ENCODE measurements around the gene KCNG1.

The KCNG1 gene

GRCh38 chr20:50957276-50957675, 65.6 kb downstream of the KCNG1 start:
- no peaks in the 10 kb centered on the region for H3K9me3 ChIP-seq (ENCODE audit: low read length)
- peak overlapping the region; percentile 77 to 87 for H3K4me3 ChIP-seq (ENCODE audit: low read depth in 1 of 2, low read length in 2 of 2)
- H3K4me1 ChIP-seq (ENCODE audit: insufficient read depth, low read length): peaks cover 27% of the 10 kb centered on the region
- H3K36me3 ChIP-seq (ENCODE audit: insufficient read depth, low read length): peaks cover 5% of the 10 kb centered on the region
- peak overlapping the region; percentile 96 for H3K9ac ChIP-seq (ENCODE audit: low read length)
- H3K27ac ChIP-seq (ENCODE audit: low read depth, low read length): no peak overlapping the region
- H3K27me3 ChIP-seq (ENCODE audit: control insufficient read depth in 1 of 2, insufficient read depth in 2 of 2, low read length in 2 of 2): no peaks in the 10 kb centered on the region

GRCh38 chr20:50953821-50954220, 69.1 kb downstream of the KCNG1 start:
- no peak overlapping the region for H3K27ac ChIP-seq (ENCODE audit: low read depth, low read length)
- H3K4me1 ChIP-seq (ENCODE audit: insufficient read depth, low read length): peaks cover 15% of the 10 kb centered on the region

More at GRCh38 chr20:50953821-50954220, 69.1 kb downstream of the KCNG1 start:
- Histone ChIP-seq H3K9ac (ENCODE audit: low read length) (no peak overlapping the region), H3K36me3 (ENCODE audit: insufficient read depth, low read length) (peaks cover 13% of the 10 kb centered on the region), H3K9me3 (ENCODE audit: low read length) (no peaks in the 10 kb centered on the region), H3K4me3 (ENCODE audit: low read depth in 1 of 2, low read length in 2 of 2) (no peak overlapping the region), H3K27me3 (ENCODE audit: control insufficient read depth in 1 of 2, insufficient read depth in 2 of 2, low read length in 2 of 2) (no peaks in the 10 kb centered on the region)
